AG04449 (cell line): Measurements from ENCODE around the gene UBE2Z.

ENCODE experiments used
- CTCF ChIA-PET: fragments of 350-600 bp; formaldehyde crosslinking; extraction: SDS; loops from one replicate; lab custom pipeline; 2021; ENCODE audit warnings: antibody characterized with exemption; lab: Yijun Ruan, JAX
- POLR2A ChIA-PET: fragments of 400-600, 350-600 bp; formaldehyde crosslinking; extraction: SDS; loops from one replicate; lab custom pipeline; 2020; ENCODE audit warnings: antibody characterized with exemption, inconsistent platforms; lab: Yijun Ruan, JAX
- DNase-seq: peaks from one replicate; pipeline ENCODE4 v3.0.0-alpha.2; 2010; ENCODE audit warnings: low read depth, low spot score
- H3K4me3 ChIP-seq: 2 replicates; pipeline ENCODE4 v1.5.1; 2011; ENCODE audit warnings: low read depth, mild to moderate bottlenecking, control low read depth, low read length
- TF ChIP-seq, protein P1 (sequence below): IDR thresholded peaks from one replicate; pipeline ENCODE4 v1.5.1; 2011; ENCODE audit warnings: mild to moderate bottlenecking, moderate library complexity, low read length, control low read depth, inconsistent platforms; ENCODE audit not compliant: insufficient read depth; ENCODE audit errors: missing control alignments

Gene UBE2Z

DNA sequence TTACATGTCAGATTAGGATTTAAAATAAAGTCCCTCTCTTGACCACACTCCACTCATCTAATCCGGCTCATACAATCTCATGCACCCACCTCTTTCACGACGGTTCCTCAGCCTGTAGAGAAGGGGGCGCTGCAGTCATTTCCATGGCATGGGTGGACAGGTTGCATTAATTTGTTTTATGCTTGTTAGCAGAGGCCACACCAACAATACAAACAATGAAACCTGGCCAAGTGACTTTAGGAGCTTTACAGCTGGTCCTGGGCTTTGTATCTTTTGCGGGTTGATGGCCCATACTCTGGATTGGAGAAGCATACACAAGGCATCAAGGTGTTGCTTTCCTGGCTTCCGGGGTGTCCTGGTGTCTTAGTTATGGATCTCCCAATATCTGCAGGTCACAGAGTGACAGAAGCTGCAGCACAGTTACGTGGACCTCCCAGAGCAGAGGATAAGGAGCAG is 46.1 kb downstream of the UBE2Z start:
- DNase-seq: no peak
- POLR2A ChIA-PET: no interaction called here
- CTCF ChIA-PET: interaction anchor here (0.6 to 7.3 kb wide), 17 partner anchors 8 to 91 kb away, joined by 3 to 112 read pairs (median 4); partner anchors contain the start of genes SNF8 and UBE2Z
- TF ChIP-seq, protein P1, sequence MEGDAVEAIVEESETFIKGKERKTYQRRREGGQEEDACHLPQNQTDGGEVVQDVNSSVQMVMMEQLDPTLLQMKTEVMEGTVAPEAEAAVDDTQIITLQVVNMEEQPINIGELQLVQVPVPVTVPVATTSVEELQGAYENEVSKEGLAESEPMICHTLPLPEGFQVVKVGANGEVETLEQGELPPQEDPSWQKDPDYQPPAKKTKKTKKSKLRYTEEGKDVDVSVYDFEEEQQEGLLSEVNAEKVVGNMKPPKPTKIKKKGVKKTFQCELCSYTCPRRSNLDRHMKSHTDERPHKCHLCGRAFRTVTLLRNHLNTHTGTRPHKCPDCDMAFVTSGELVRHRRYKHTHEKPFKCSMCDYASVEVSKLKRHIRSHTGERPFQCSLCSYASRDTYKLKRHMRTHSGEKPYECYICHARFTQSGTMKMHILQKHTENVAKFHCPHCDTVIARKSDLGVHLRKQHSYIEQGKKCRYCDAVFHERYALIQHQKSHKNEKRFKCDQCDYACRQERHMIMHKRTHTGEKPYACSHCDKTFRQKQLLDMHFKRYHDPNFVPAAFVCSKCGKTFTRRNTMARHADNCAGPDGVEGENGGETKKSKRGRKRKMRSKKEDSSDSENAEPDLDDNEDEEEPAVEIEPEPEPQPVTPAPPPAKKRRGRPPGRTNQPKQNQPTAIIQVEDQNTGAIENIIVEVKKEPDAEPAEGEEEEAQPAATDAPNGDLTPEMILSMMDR: peak; percentile 72
- no peak overlapping the region for H3K4me3 ChIP-seq

DNA sequence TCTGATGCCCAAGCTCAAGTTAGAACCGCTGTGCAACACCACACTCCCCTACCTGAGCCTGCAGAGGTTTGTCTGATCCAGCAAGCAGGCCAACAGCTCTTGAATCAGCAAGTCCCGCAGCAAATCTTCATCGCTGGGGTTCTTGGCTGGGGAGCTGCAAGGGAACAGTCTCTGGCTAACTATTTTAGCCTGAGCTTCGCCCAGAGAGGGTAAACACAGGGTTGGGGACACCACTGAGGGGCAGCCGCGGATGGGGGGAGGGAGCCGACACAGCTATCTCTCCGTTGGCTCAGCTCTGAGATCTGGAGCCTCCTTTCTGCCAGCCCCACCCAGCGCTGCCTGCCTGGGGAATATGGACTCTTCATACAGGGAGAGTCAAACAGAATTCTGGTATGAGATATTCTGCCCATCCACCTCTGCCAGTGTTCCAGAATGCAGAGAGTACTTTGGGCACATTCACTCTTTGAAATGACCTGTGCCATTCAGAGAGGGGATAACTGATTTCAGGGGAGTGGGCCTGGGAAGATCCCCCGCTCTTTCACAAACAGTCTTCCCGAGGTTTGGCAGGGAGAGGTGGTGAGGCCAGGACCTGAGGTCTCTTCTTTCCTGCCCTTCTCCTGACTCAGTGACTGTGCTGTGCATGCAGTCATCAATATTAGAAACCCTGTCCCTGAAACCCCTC is 52.8 kb downstream of the UBE2Z start:
- TF ChIP-seq, protein P1: no peak
- CTCF ChIA-PET: interaction anchor here (0.8 to 6.0 kb wide), 10 partner anchors 8 to 75 kb away, joined by 3 to 39 read pairs (median 4); no protein-coding TSS in a partner anchor
- DNase-seq: no peak
- POLR2A ChIA-PET: interaction anchor here (0.6 to 3.1 kb wide), 3 partner anchors 12 to 36 kb away, joined by 3 to 16 read pairs (median 4); partner anchors contain the start of genes IGF2BP1 and SNF8
- 0 out of 2 replicates have a peak overlapping the region, but pooled peaks have one; percentile 12 for H3K4me3 ChIP-seq

DNA sequence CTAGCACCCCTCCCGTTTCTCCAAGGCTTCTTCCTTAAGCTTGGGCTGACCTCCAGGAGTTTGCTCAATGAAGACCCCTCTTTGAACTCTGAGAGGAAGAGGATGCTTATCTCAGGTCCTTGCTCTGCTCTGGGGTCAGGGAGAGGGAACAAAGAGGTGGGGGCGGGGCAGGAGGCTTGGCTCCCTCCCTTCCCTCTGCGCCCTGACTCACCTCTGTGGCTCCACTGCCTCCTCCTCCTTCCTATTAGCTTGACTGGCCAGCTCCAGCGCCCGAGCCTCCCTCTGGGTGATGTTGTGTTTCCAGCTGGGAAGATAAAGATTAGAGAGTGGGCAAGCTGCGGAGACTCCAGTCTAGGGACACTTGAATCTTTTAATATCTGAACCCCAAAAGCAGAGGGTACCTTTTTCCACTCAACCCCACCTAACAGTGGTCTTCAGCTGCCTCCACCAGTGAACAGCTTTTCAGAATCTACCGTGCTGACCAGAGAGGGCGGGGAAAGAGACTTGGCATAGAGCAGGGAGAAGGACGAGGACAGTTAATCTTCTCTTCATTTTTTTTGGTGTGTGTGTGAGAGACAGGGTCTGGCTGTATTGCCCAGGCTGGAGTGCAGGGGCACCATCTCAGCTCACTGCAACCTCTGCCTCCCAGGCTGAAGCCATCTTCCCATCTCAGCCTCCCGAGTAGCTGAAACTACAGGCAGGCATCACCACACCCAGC is 53.5 kb downstream of the UBE2Z start:
- H3K4me3 ChIP-seq: no peak overlapping the region

DNA sequence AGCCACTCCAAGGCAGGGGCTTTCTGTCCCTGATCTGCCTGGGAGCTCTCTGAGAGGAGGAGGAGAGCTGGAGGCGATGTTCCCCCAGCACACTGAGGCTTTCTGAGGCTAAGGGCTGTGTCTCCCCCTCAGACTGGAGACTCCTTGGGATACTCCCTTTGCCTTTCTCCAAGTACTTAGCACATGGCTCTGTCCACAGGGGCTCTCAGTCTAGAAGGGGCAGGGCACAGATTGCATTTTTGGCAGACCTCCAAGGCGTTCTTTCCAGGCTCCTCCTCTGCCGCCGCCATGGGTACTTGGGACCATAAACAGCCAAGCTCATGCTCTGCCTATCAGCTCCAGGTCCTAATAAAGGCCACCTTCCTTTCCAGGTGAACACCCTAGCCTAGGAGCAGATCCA is 62.0 kb downstream of the UBE2Z start:
- no peak for DNase-seq
- H3K4me3 ChIP-seq: no peak overlapping the region
- ChIA-PET CTCF (interaction anchor here (1.1 to 2.6 kb wide), 3 partner anchors 9 to 63 kb away, joined by 6 to 11 read pairs (median 7); no protein-coding TSS in a partner anchor), POLR2A (no interaction called here)
- TF ChIP-seq, protein P1: no peak

More for the DNA sequence above, 53.5 kb downstream of the UBE2Z start:
- ChIA-PET POLR2A (interaction anchor here (0.6 to 3.1 kb wide), 5 partner anchors 9 to 36 kb away, joined by 3 to 16 read pairs (median 3); partner anchors contain the start of genes IGF2BP1 and SNF8), CTCF (interaction anchor here (0.8 to 6.0 kb wide), 10 partner anchors 8 to 74 kb away, joined by 3 to 39 read pairs (median 6); no protein-coding TSS in a partner anchor)
- TF ChIP-seq, protein P1: no peak
- DNase-seq: no peak

DNA sequence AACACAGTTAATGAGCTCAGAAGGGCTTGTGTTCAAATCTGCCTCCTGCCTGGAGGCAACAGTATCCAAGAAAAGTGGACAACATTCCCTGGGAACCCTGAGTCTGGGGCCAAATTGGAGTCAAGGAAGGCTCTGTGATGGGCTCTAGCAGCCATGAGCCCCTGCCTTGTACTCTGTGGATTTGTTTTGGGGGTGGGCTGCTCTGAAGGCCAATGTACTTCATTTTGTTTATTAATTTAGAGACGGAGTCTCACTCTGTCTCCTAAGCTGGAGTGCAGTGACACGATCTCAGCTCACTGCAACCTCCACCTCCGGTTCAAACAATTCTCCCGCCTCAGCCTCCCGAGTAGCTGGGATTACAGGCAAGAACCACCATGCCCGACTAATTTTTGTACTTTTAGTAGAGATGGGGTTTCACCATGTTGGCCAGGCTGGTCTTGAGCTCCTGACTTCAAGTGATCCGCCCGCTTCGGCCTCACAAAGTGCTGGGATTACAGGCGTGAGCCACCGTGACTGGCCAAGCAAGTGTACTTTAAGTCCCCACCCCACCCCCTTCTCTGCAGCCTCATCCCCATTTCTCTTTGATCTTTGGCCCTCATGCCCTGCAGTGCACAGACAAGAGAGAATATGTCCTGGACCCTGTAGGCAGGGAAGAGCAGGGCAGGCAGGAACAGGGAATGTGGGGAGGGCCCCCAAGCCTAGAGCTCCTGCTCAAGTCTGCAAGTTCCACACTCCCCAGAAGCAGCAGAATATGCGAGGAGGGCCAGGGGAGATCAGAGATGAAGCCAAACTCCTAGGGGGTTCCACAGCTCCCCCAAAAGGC is 62.9 kb downstream of the UBE2Z start:
- DNase-seq: no peak
- TF ChIP-seq, protein P1: no peak
- no peak overlapping the region for H3K4me3 ChIP-seq
- ChIA-PET POLR2A (interaction anchor here (0.5 to 2.1 kb wide), 3 partner anchors 9 to 29 kb away, joined by 3 to 7 read pairs (median 4); no protein-coding TSS in a partner anchor), CTCF (interaction anchor here (0.7 to 2.6 kb wide), 5 partner anchors 10 to 62 kb away, joined by 4 to 11 read pairs (median 6); no protein-coding TSS in a partner anchor)
